HG03135 (cell line): Measurements from ENCODE around the gene CYP26B1.

Source experiments
- ATAC-seq: cut with Tn5 transposase; IDR thresholded peaks from one replicate; pipeline ENCODE4 v1.9.1; 2021; ENCODE audit warnings: mild to moderate bottlenecking, moderate library complexity; ENCODE audit not compliant: unreplicated experiment

The CYP26B1 gene

DNA sequence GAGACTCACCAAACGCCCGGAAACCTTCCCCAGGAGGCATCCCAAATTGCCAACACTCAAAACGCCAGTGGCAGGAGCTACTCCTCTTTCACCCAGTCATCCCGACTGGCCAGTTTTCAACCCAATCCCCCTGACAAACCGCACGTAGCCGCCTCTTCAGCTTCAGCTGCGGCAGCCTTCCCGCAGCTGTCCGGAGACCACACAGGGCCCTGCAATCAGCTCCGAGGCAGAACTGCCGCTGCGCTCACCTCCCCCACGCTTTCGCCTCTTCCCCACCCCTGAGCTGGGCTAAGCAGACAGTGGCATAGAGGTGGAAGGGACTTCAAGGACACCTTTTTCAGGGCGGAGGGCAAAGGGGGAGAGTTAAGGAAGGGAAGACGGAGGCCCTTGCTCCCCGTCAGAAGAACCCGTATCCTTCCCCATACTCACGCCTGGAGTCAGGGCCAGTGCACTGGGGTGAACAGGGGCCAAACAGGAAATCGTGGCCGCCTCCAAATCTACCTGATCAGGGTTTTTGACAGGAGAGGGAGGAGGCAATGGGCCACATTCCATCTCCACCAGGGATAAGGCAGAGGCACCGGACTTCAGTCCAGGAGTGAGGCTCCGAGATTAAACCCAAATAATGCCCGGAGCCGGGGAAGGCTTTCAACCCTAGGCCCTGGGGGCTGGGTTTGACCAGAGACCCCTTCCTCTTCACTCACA, 16.9 kb downstream of the CYP26B1 start:
- no peak for ATAC-seq

DNA sequence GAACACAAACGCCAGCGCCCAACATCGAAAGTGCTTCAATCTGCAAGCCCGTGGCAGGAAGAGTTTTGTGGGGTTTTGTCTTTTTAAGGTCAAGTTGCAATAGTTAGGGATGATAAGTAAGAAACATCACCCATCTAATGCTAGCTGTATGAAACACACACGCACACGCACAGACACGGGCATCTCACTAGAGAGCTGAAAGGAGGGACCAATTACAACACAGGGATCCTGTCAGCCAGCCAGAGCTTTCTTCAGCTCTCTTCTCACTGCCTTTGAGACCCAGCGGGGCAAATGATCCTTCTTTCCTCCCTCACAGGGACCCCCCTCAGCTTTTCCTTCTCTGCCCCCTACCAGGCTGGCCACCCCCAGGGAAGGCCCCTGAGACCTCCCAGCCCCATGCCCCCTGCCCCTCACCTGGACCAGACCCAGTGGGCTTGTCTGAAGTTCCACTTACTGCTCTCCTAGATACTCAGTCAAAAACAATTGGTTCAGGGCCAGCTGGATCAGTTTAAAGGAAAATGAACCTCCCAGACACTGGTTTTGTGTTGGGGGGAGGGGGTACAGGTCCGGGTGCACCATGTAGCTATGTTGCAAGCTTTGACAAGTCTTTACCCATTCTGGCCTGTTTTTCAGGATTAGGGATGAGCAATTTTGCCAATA, 17.9 kb downstream of the CYP26B1 start:
- ATAC-seq = no peak

DNA sequence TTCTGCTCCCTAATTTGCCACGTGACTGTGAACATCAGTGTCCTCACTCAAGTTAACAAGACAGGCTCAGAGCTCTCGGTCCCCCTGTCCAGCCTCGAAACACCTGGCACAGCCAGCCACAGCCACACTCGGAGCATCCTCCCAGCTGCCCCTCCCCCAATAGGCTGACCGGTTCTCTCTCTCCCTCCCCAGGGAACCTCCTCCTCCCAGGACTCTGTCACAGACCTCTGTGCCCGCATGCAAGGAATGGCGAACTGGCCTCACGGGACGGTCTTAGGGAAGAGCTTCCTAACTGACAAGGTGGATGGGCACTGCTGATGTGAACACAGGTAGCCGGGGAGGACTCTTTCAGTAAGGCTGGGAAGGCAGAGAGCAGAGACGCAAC, 18.8 kb downstream of the CYP26B1 start:
- no peak for ATAC-seq

DNA sequence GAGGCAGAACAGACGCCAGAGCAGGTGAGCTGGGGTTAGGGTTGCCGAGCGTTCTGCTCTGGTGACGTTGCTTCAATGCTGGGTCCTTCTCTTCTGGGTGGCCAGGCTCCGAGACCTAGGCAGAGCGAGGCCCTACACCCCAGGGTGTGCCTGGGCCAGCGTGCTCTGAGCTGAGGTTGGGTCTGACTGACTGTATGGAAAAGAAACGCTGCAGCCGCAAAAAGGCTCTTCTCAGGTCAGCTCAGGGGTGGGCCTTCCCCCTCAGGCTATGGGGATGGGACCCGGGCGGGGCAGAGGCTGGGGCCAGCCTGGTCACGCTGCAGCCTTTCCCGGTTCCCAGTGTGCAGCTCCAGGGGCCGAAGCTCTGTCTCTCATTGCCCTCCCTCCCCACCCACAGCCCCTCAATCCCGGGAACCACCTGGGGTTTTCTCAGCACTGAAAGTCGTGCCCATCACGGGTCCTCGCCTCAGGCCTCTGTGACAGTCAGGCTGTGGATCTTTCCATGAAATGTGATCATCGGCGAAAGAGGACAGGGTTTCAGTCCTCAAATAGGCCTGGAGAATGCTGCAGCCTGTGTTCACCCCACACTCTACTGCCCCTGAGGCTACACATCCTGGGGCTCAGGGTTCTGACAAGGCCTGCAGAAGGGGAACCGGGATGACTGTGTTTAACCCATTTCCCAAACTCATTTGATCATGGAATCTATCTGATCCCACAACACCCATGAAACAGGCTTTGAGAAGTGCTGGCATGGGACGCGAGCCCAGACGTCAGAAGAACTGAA, 19.4 kb downstream of the CYP26B1 start:
- no peak for ATAC-seq

DNA sequence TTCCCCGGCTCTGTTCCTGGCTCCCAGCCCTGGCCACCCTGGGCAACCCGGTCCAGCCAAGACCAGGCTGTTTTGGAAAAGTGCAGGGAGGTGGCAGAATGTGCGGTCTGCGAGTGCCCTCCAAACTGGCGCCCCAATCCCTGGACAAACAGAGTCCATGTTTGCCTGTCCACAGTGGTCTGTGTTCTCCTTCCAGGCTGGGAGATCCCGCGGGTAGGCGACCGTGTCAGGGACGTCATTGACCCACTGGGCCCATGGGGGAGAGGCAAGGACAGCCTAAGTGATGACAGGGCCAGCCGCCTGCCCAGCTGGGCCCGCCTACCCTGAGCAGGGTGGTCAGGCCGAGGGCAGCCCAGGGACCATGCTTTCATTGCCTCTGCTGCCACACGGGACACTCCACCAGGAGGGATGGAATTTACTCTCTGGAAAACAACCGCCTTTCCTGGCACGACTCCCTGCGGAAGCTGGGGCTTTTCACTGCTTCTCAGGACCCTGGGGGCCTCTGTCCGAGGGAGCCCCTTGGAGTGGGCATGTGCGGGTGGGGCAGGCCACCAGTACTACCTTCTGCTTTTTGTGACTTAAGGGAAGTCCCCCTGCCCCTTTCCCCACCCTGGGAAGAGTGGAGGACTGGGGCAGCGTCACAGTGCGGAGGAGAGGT, 20.1 kb downstream of the CYP26B1 start:
- ATAC-seq = no peak

DNA sequence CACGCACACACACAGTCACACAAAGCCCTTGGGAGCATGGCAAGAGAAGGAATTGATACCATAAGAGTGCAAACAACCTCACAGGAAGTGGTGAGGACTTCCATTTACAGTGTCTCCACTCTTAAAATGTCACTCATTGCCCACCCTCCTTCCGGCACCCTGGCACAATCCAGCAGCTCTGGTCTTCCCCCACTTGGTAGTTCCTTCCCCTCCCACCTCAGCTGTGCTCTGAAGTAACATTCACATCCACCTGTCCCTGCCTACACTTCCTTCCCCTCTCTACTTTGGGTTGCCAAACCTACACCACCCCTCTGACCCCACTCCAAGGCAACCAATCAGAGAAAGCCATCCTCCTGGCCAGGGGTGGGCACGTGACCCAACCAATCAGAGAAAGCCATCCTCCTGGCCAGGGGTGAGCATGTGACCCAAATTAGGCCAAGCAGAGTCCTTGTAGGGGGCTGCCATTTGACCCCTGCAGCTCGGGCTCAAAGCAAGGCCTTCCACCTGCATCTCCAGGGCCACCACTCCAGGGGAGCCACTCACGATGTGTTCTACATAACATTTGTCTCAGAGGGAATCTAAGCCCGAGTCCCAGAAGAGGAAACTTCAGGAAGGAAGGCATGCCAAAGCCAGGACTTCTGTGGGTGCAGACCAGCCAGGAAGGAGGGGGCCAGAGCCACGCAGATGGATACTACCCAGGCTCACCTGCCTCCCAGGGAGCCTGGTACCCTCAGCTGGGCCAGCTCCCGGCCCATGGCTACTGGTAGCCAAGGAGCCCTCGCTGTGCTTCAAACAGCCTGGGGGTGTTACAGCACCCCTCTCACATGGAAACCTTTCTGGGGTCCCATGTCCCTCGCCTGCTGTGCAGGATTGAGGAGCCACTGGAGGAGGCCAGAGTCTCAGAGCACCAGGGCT, 21.2 kb downstream of the CYP26B1 start:
- no peak for ATAC-seq

DNA sequence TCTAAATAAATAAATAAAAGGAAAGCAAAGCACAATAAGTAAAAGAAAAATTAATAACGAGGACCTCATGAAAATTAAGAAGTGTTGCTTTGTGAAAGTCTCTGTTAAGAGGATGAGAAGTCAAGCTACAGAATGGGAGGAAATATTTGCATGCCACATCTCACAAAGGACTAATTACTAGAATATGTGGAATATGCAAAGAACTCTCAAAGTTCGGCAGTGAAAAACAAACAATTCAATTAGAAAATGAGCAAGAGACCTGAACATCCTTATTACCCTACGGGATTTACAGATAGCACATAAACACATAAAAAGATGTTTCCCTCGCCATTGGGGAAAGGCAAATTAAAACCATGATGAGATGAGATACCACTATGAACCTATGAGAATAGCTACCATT, 23.3 kb downstream of the CYP26B1 start:
- ATAC-seq = no peak

DNA sequence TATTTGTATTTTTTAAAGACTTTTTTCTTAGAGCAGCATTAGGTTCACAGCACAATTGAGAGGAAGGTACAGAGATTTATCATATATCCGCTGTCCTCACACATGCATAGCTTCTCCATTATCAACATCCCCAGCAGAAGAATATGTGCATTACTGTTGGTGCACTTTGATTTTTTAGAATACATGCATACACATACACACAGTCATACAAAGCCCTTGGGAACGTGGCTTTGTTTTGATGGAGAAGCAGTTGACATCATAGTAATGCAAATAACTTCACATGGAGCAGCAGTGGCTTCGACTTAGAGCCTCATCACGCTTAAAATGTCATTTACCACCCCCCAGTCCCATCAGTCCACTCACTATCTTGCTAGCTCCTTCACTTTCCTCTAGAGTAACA, 26.5 kb downstream of the CYP26B1 start:
- no peak for ATAC-seq

DNA sequence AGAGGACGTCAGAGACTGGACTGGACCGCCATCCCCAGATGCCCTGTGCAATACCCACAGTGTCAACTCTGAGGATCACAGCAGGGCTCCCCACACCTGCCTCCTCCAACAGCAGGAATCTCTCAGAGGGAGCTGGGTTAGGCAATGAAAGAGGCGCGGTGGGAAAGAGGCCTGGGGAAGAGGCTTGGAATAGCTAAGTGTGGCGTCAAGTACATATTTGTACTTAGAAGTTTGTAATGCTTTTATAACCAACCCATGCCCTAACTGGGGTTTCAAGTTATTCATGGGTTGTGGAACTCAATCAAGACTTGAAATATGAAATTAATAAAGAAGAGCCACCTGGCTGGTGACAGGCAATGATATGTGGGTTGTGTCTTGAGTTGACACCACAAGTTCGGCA, 28.7 kb downstream of the CYP26B1 start:
- ATAC-seq = no peak

DNA sequence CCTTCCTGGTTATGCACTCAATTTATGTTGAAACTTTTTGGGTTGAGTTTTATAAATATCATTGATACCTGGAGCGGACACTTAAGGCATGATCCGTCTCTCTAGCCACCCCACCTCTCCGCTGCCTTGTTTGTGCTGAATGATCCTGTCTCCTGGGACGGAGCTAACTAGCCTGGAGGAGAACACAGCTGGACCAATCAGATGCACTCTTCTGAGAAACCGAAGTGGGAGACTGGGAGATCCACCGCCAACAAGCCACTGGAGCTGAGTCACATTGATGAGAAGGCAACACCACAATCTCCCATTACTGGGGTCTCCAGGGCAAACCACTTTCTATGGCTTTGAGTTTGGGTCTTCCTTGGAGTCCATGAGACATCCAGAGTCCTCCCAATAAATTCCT, 29.3 kb downstream of the CYP26B1 start:
- ATAC-seq = no peak

DNA sequence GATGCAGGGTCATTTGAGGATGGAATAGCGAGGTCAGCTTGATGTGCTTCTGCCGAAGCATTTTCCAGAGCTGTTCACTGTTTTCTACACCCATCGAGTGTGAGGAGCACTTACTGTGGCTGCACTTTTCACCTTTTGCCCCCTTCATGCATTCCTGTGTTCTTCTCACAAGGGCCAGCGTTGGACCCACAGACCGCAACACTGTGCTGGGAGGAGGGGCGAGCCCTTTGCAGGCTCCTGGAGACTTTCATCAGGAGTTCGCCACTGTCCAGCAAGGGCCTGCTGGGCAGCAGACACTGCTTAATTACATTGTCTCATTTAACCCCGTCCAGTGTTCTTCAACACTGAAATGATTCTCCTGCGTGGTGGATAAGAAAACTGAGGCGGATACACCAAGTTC, 29.9 kb downstream of the CYP26B1 start:
- ATAC-seq = no peak

DNA sequence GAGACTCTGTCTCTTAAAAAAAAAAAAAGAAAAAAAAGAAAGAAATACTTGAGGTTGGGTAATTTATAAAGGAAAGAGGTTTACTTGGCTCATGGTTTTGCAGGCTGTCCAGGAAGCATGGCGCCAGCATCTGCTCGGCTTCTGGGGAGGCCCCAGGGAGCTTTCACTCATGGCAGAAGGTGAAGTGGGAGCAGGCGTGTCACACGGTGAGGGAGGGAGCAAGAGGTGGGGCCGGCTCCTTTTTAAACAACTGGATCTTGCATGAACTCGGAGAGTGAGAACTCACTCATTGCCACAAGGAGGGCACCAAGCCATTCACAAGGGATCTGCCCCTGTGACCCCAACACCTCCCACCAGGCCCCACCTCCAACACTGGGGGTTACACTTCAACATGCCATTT, 30.6 kb downstream of the CYP26B1 start:
- no peak for ATAC-seq

DNA sequence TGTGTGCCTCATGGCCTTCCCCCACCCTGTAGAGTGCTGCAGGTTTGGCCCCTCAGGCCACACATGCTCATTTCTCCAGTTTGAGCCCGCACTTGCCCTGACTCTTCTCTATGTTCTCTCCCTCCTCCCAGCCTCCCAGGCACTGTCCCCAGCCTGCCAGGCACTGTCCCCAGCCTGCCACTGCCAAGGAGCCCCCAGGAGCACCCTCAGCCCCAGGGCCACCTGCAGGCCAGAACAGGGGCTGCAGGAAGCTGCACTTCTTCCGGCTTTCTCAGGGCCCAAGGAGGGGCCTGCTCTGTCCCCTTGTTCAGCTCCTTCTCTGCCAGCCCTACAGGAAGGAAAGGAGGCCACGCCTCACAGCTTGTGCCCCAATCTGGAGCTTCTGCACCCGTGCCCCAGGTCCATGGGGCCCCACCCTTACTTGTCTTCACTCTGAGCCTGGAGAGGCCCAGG, 31.6 kb downstream of the CYP26B1 start:
- ATAC-seq = no peak

DNA sequence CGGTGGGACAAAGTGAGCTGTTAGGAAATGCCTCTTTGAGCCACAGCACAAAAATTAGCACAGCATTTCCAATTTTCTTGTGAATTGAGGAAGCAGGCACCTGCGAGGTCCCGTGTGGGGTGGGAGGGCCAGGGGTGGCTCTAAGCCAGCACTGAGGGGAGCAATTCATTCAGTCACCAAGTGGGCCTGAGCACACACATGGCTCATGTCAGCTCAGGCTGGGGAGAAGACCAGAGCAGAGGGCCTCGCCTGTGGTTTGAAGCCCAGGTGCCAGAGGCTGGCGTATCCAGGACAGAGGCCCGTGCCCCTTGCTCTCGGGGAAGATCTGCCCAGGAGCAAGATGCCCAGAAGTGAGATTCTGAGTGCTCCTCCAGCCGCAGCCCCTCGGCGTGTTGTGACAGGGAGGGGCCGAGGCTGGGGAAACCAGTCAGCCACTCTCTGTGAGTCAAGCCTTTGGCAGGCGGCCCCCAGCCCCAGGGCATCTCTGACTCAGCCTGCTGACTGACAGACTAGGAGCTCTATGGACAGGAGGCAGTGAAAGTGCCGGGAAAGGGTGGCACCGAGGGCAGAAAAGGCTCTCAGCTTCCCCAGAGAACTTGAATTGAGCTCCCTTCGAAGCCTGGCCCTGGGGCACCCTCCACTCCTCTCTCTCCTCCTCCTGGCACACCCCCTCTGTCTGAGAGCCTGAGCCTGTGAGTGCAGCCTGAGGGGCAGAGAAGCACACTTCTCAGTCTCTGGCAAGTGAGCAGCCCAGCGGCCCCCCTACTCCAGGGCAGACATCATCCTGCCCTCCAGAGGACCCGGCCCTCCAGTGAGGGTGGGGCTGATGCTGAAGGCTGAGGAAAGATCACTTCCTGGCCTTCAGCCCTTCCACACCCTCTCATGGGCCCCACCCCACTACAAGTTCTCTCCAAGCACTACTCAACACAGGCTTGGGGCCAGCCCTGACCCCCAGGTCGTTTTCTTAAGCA, 32.3 kb downstream of the CYP26B1 start:
- ATAC-seq = no peak

DNA sequence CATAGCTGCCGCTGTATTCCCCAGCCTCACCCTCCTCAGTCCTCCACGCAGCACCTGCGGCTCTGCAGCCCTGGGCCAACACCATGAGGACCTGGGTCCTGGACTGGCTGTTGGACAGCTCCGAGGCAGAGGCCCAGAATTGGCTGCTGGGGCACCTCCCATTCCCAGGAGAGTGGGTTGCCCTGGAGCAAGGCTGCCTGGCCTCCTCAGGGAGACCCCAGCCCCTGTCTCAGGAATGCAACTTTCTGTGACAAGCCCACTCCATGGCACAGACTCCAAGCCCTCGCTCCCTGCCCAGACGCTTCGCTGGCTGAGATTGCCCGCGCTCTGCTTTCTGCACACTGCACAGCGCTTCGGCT, 33.0 kb downstream of the CYP26B1 start:
- ATAC-seq = no peak

DNA sequence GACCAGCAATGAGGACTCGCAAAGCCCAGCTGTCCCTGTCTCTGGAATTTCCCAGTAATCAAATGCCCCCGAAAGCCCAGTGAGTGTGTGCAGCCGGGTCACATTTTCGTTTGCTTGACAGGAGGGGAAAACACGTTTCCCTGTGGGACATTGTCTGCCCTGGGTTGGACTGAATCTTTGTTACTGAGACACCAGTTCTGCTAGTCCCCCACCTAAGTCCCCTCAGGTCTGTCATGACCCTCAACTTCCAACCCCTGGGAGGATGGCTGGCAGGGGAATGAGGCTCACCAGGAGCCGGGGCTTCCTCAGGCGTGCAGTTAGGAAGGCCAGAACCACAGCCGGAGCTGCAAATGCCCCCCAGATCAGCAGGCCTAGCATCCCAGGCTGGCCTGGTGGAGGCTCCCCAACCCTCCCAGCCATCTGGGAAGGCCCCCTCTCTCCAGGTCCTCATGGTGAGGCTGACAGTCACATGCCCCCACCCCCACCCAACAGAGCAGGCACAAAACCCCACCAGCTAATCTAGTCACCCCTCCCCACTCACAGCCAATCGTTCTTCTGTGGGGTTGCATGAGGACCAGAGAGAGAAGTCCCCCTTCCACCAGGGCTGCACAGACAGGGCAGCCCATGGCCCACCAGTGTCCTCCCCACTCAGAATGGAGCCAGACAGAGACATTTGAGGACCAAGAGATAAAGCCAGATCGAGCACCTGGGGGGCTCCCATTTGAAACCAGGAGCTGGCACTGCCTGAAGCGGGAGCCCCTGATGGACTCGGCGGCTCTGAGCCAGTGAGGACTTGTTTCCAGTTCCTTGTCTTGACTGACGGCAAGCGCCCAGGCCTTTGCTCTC, 33.6 kb downstream of the CYP26B1 start:
- ATAC-seq = no peak

DNA sequence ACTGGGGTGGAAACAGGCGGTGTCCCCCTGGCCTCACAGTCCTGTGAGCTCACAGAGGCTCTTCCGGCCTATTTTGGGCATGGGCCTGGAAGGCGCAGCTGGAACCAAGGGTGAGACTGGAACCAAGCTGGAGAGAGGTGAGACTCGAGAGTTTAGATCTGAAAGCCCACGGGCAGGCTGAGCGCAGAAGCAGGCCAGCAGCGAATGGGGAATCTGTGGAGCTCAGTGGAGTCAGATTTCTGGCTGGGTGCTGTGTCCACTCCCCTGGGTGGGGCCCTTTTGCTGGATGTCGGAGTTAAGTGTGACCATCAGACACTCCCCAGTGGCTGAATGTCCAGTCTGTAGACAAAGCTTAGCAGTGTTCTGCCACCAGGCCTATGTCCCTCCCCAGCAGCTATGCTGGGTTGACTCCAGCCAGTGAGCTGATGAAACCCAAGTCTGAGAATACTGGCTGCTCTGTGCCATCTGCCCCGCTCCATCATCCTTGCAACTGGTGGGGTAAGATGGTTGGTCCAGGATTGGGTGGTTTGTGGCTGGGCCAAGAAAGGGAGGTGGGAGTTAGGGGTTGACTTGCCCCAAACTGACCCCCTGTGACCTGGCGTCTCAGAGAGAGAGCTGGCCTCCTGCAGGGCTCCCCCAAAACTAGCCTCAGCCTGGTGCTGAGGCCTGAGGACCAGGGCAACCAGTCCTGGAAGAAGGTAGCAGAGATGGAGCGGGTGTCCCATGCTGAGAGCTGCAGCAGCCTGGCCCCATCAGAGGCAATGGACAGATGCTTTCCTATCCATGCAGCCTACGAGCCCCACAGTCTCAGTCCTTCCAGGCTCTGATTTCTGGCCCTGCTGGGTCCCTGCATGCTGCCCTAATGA, 34.4 kb downstream of the CYP26B1 start:
- ATAC-seq = no peak

DNA sequence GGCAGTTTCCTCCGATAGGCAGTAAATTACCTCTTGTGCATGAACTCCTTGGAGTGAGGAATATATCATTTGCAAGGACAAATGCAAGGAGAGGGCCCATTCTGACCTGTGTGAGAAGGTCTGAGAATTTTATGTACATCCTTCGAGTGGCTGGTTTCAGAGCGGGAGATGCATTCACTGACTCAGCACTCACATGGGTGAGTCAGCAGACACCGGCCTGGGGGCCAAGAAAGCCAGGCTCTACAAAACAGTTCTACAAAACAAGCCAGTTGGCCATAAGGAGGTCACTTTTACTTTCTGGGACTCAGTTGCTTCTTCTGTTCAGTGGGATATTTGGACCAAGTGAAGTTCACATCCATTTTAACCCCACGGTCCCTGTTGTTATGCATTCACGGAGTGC, 35.3 kb downstream of the CYP26B1 start:
- ATAC-seq = no peak
